Pancreas (tissue), 10 donors: ENCODE results near the gene SLC24A3. TPM values are rescaled to one million over a fixed set of nuclear protein-coding genes. Genes with fewer than 3 reads are reported as not detected.

Source experiments
- ATAC-seq, 4 donors: fragments of 200-7000 bp; cut with Tn5 transposase; one replicate each; pipeline versions ENCODE4 v1.8.0 to v1.9.1; 2020; ENCODE audit warnings: mild to moderate bottlenecking in 4 of 4, moderate library complexity in 4 of 4
- DNase-seq, 6 donors: peaks; one replicate each; pipeline ENCODE4 v3.0.0-alpha.2; 2020
- FAIRE-seq: peaks from 2 replicates; lab custom pipeline; 2012; peaks lifted over from hg19 to GRCh38; lab: Jason Lieb, UNC
- H3K27ac ChIP-seq, 4 donors: fragments of 200-600 bp; sonication (generic); 1 replicate in 3 of 4; 2 replicates in 1 of 4; pipeline versions ENCODE4 v1.5.0 to v1.8.0; 2020
- H3K27me3 ChIP-seq, 4 donors: fragments of 200-600 bp; one replicate each; pipeline ENCODE4 v1.8.0; 2021
- H3K36me3 ChIP-seq, 3 donors: fragments of 200-600 bp; sonication (generic) in 1 of 3; one replicate each; pipeline versions ENCODE4 v1.5.0 to v1.8.0; 2020 to 2021
- H3K4me1 ChIP-seq, 3 donors: fragments of 200-600 bp; one replicate each; pipeline ENCODE4 v1.8.0; 2021
- H3K4me3 ChIP-seq, 4 donors: fragments of 200-600 bp; sonication (generic) in 2 of 4; one replicate each; pipeline versions ENCODE4 v1.5.0 to v1.8.0; 2020 to 2021
- H3K9me3 ChIP-seq, 4 donors: fragments of 200-600 bp; one replicate each; pipeline ENCODE4 v1.8.0; 2021
- CTCF ChIP-seq, 4 donors: fragments of 200-600 bp; sonication (generic) in 3 of 4; IDR thresholded peaks; one replicate each; pipeline versions ENCODE4 v1.5.0 to v1.8.0; 2021; ENCODE audit warnings: antibody characterized with exemption in 4 of 4
- WGBS, 2 donors: extraction: QIAGEN DNeasy Blood & Tissue Kit; methylation state at CpG; one replicate each; pipeline ENCODE4 v1.1.7; 2013; 5-methylcytosine and 5-hydroxymethylcytosine counted together
- intact Hi-C, 3 donors: fragments of 100-400 bp; cut with DNase I; formaldehyde crosslinking; loops; one replicate each; pipeline versions ENCODE4 v1.11.1 to v1.14.2; 2022
- polyA plus RNA-seq, 2 donors: library from polyadenylated mRNA; stranded (reverse); fragments of 200-250 nt; gene quantifications; one replicate each; pipeline ENCODE4 v1.2.3, GENCODE V29; 2013
- total RNA-seq, 6 donors: library from RNA; stranded (reverse); fragmentation: NEBNext Ultra II Directional in 4 of 6; extraction: Animal tissue kit (Norgen Biotek cat#: 25700) in 4 of 6; gene quantifications; one replicate each; pipeline versions ENCODE4 v1.2.1 to v1.2.4, GENCODE V29; 2021 to 2023
- donor health status: healthy with polysubstance abuse.
- donor health status: DM: no; HTN: no; CAD: no; lungs with moderate emphysema.
- donor health status: DM: no; HTN: no; CAD: no.
- donor health status: control.
- donor health status: control.
- donor health status: Bipolar disorder and iron deficiency.
- donor health status: DM: yes; HTN: yes; CAD: no.
- donor health status: DM: no; HTN: no; CAD: no.
- donor health status: DM: no; HTN: no; CAD: no.
- donor health status: DM: yes; HTN: yes; CAD: no.

The SLC24A3 gene
- total and polyA plus RNA-seq, 8 donors: 0.28 to 0.87 (median 0.49) TPM

GRCh38 chr20:19348582-19348981 lies 136.1 kb downstream of the SLC24A3 start:
- no peaks in the 10 kb centered on the region for H3K27me3 ChIP-seq
- intact Hi-C loops: no loop called here
- ATAC-seq: no peak
- no peak for DNase-seq
- H3K9me3 ChIP-seq: no peaks in the 10 kb centered on the region
- no peak for TF ChIP-seq CTCF (IDR thresholded peaks at IDR 0.05)
- H3K27ac ChIP-seq: no peak overlapping the region
- H3K36me3 ChIP-seq: no peaks in the 10 kb centered on the region
- WGBS, 2 donors: 52 to 64% methylated on average over 3 of the region's 3 CpGs
- H3K4me3 ChIP-seq: no peak overlapping the region
- FAIRE-seq: no peak
- no peaks in the 10 kb centered on the region for H3K4me1 ChIP-seq

GRCh38 chr20:19349879-19350278 lies 137.4 kb downstream of the SLC24A3 start:
- no peaks in the 10 kb centered on the region for H3K9me3 ChIP-seq
- WGBS, 2 donors: 78% methylated on average over 5 of the region's 5 CpGs
- TF ChIP-seq CTCF (IDR thresholded peaks at IDR 0.05): no peak
- no peak overlapping the region for H3K27ac ChIP-seq
- DNase-seq (no peak), ATAC-seq (no peak), FAIRE-seq (no peak)
- no peaks in the 10 kb centered on the region for H3K27me3 ChIP-seq
- no peaks in the 10 kb centered on the region for H3K4me1 ChIP-seq
- no peak overlapping the region for H3K4me3 ChIP-seq
- intact Hi-C loops: no loop called here
- H3K36me3 ChIP-seq: no peaks in the 10 kb centered on the region

- Histone ChIP-seq H3K4me1 (no peaks in the 10 kb centered on the region), H3K9me3 (no peaks in the 10 kb centered on the region), H3K27me3 (no peaks in the 10 kb centered on the region), H3K36me3 (no peaks in the 10 kb centered on the region), H3K27ac (no peak overlapping the region), H3K4me3 (no peak overlapping the region)
- FAIRE-seq (no peak), DNase-seq (no peak), ATAC-seq (no peak)
- WGBS, 2 donors: 34 to 50% methylated on average over 2 of the region's 2 CpGs
- intact Hi-C loops: no loop called here
- no peak for TF ChIP-seq CTCF (IDR thresholded peaks at IDR 0.05)
Observed at GRCh38 chr20:19351542-19351941, 139.1 kb downstream of the SLC24A3 start.

GRCh38 chr20:19354950-19355349 lies 142.5 kb downstream of the SLC24A3 start:
- H3K4me3 ChIP-seq: no peak overlapping the region
- no peaks in the 10 kb centered on the region for H3K9me3 ChIP-seq
- TF ChIP-seq CTCF (IDR thresholded peaks at IDR 0.05): no peak
- DNase-seq (no peak), FAIRE-seq (no peak), ATAC-seq (no peak)
- 58 to 68% methylated on average over 3 of the region's 3 CpGs for WGBS, 2 donors
- H3K27me3 ChIP-seq: no peaks in the 10 kb centered on the region
- H3K27ac ChIP-seq: no peak overlapping the region
- no peaks in the 10 kb centered on the region for H3K36me3 ChIP-seq
- intact Hi-C loops: no loop called here
- no peaks in the 10 kb centered on the region for H3K4me1 ChIP-seq

GRCh38 chr20:19361790-19362189 lies 149.3 kb downstream of the SLC24A3 start:
- Histone ChIP-seq H3K4me3 (no peak overlapping the region), H3K4me1 (no peaks in the 10 kb centered on the region), H3K9me3 (no peaks in the 10 kb centered on the region), H3K27me3 (no peaks in the 10 kb centered on the region), H3K27ac (no peak overlapping the region), H3K36me3 (no peaks in the 10 kb centered on the region)
- WGBS, 2 donors: 62 to 76% methylated on average over 3 of the region's 3 CpGs
- DNase-seq (no peak), ATAC-seq (no peak), FAIRE-seq (no peak)
- TF ChIP-seq CTCF (IDR thresholded peaks at IDR 0.05): no peak
- intact Hi-C loops: no loop called here
